Heart left ventricle (tissue), 16 donors: ENCODE measurements around the gene PASK. TPM values are rescaled to one million over a fixed set of nuclear protein-coding genes. Genes with fewer than 3 reads are reported as not detected.
A peak's percentile ranks its signal among the peaks of the same experiment; 100 is the strongest.

ENCODE experiments used
- ATAC-seq, 4 donors: fragments of 200-7000 bp; cut with Tn5 transposase; one replicate each; pipeline ENCODE4 v1.9.1; 2020 to 2022; ENCODE audit warnings: moderate library complexity in 4 of 4, mild to moderate bottlenecking in 3 of 4, moderate number of reproducible peaks in 1 of 4
- DNase-seq, 5 donors: peaks; one replicate each; pipeline ENCODE4 v3.0.0-alpha.2; 2020
- H3K27ac ChIP-seq, 12 donors: fragments of 200-600 bp; sonication (generic) in 4 of 12; one replicate each; pipeline versions ENCODE4 v1.5.0 to v1.8.0; 2016 to 2022; ENCODE audit warnings: mild to moderate bottlenecking in 2 of 12
- H3K27me3 ChIP-seq, 9 donors: fragments of 200-600 bp; sonication (generic) in 2 of 9; one replicate each; pipeline versions ENCODE4 v1.5.1 to v1.8.0; 2016 to 2022; ENCODE audit warnings: mild to moderate bottlenecking in 3 of 9
- H3K36me3 ChIP-seq, 9 donors: fragments of 200-600 bp; sonication (generic) in 2 of 9; one replicate each; pipeline versions ENCODE4 v1.5.0 to v1.8.0; 2018 to 2022; ENCODE audit warnings: mild to moderate bottlenecking in 2 of 9
- H3K4me1 ChIP-seq, 12 donors: fragments of 200-600 bp; sonication (generic) in 4 of 12; one replicate each; pipeline versions ENCODE4 v1.5.0 to v1.8.0; 2016 to 2022; ENCODE audit warnings: mild to moderate bottlenecking in 3 of 12
- H3K4me3 ChIP-seq, 12 donors: fragments of 200-600 bp; sonication (generic) in 4 of 12; one replicate each; pipeline versions ENCODE4 v1.5.0 to v1.8.0; 2017 to 2022; ENCODE audit warnings: mild to moderate bottlenecking in 9 of 12, moderate library complexity in 4 of 12
- H3K9me3 ChIP-seq, 12 donors: fragments of 200-600 bp; sonication (generic) in 4 of 12; one replicate each; pipeline versions ENCODE4 v1.5.0 to v1.8.0; 2016 to 2022; ENCODE audit warnings: mild to moderate bottlenecking in 1 of 12
- POLR2A ChIP-seq, 2 donors: fragments of 450-650 bp; IDR thresholded peaks; one replicate each; pipeline ENCODE4 v1.6.1; 2017; ENCODE audit warnings: antibody characterized with exemption in 2 of 2, mild to moderate bottlenecking in 2 of 2, moderate library complexity in 2 of 2
- WGBS, 4 donors: extraction: QIAGEN DNeasy Blood & Tissue Kit in 2 of 4; methylation state at CpG; one replicate each; pipeline versions ENCODE4 v1.1.5 to v1.1.7; 2013 to 2018; 5-methylcytosine and 5-hydroxymethylcytosine counted together
- intact Hi-C, 10 donors: fragments of 100-400 bp; cut with DNase I; formaldehyde crosslinking; loops; one replicate each; pipeline versions ENCODE4 v1.11.1 to v1.14.2; 2022
- polyA plus RNA-seq, 2 donors: library from polyadenylated mRNA; stranded (reverse); fragments of 200-250 nt; gene quantifications; one replicate each; pipeline ENCODE4 v1.2.3, GENCODE V29; 2013
- total RNA-seq, 9 donors: library from RNA; depleted of rRNA in 2 of 9; stranded (reverse); fragments of >200 nt in 2 of 9; fragmentation: NEBNext Ultra II Directional in 3 of 9; extraction: Animal tissue kit (Norgen Biotek cat#: 25700) in 3 of 9; gene quantifications; one replicate each; pipeline versions ENCODE4 v1.1.0 to v1.2.4, GENCODE V29; 2016 to 2023
- TF ChIP-seq, protein P1 (sequence below), 12 donors: fragments of 200-600 bp; sonication (generic) in 4 of 12; IDR thresholded peaks; one replicate each; pipeline versions ENCODE4 v1.5.0 to v1.8.0; 2018 to 2022; ENCODE audit warnings: antibody characterized with exemption in 12 of 12, mild to moderate bottlenecking in 5 of 12
- donor health status: ischemic (EF 13 %, LVEDD 7.1; RV severe dilation, severe dysfunction).
- donor health status: healthy with polysubstance abuse.
- donor health status: DM: no; HTN: yes; CAD: no.
- donor health status: DM: no; HTN: no; CAD: no.
- donor health status: ischemic (EF 25% LVEDD 6.9; RV normal size, moderate dysfunction).
- donor health status: ischemic (EF 25% LVEDD 5.7; RV mildly dilated, moderate dysfunction).
- donor health status: healthy.
- donor health status: DM: yes; HTN: yes; CAD: no.
- donor health status: ischemic (EF 35%, LVEDD 5.7; RV mildly dilated, moderate dysfunction).
- donor health status: nonischemic (EF 11% LVEDD 7.7; RV severe dilation, severe dysfunction).
- donor health status: DM: yes; HTN: yes; CAD: no.
- donor health status: PGD.
- donor health status: ischemic (EF 29% LVEDD 5.4; RV normal size, mild dysfunction).
- donor health status: nonischemic (EF 23%, LVEDD 6.1; RV moderate dilation, normal function).

The PASK gene
- total and polyA plus RNA-seq, 11 donors, result 0.60 to 6.3 (median 1.6) TPM

DNA sequence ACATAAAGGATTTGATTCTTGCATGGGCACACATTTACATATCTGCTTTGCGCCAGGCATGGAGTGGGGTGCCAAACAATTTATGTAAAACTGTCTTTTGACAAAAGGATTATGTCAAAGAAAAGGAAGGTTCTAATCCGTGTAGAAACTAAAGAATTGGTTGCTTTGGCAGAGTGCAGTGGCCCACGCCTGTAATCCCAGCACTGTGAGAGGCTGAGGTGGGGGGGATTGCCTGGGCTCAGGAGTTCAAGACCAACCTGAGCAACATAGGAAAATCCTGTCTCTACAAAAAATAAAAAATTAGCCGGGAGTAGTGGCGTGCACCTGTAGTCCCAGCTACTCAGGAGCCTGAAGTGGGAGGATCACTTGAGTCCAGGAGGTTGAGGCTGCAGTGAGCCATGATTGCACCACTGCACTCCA lies 46.1 kb downstream of the PASK start:
- intact Hi-C loops, result loop anchor here in 4 of 10 donors (2.0 to 10.0 kb wide), 5 partner anchors 46 to 406 kb away; partner anchors contain the start of genes PASK (in 2 of the 4) and STK25 (in 1 of the 4)
- Histone ChIP-seq H3K27ac (peak overlapping the region in 2 of 12 donors; percentile 87 to 92), H3K4me3 (peak overlapping the region in 10 of 12 donors; percentile 68 to 99 (median 88)), H3K36me3 (peaks cover 0 to 21% (median 15%) of the 10 kb centered on the region in 9 donors), H3K9me3 (no peaks in the 10 kb centered on the region), H3K27me3 (no peaks in the 10 kb centered on the region), H3K4me1 (peaks cover 5 to 26% (median 18%) of the 10 kb centered on the region in 12 donors)
- no peak for DNase-seq
- TF ChIP-seq, protein P1, sequence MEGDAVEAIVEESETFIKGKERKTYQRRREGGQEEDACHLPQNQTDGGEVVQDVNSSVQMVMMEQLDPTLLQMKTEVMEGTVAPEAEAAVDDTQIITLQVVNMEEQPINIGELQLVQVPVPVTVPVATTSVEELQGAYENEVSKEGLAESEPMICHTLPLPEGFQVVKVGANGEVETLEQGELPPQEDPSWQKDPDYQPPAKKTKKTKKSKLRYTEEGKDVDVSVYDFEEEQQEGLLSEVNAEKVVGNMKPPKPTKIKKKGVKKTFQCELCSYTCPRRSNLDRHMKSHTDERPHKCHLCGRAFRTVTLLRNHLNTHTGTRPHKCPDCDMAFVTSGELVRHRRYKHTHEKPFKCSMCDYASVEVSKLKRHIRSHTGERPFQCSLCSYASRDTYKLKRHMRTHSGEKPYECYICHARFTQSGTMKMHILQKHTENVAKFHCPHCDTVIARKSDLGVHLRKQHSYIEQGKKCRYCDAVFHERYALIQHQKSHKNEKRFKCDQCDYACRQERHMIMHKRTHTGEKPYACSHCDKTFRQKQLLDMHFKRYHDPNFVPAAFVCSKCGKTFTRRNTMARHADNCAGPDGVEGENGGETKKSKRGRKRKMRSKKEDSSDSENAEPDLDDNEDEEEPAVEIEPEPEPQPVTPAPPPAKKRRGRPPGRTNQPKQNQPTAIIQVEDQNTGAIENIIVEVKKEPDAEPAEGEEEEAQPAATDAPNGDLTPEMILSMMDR (IDR thresholded peaks at IDR 0.05), result no peak
- TF ChIP-seq POLR2A (IDR thresholded peaks at IDR 0.05), result no peak
- 62 to 66% (median 64%) methylated on average over 5 of the region's 5 CpGs for WGBS, 4 donors
- no peak for ATAC-seq

DNA sequence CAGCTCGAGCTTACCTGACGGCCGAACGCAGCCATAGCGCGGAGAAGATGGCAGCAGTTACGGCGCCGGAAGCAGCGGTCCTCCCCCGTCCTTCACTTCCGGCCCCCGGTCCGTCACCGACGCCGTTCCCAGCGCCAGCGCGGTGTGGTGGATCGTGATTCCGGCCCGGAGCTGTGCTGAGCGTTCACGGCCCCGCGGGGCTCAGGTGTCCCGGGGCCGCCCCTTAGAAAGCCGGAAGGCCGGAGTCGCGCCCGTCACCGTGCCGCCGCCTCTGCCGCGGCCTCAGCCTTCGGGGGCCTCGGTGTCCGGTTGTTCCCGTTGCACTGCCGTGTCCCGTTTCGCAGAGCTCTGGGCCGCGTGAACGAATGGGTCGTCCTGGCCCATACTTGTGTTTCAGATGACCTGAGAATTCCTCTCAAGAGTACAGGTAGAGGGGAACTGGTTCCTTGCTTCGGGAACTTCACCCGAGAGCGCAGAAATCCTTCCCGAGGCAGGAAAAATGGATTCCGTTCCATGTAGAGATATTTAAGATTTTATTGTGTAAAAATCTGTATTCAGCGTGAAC lies 47.0 kb downstream of the PASK start, which contains the start of gene MTERF4:
MTERF4 (minus strand) TSS at position 49 of the 565 bp plus-strand sequence; CDS start at position 35, 14 bp downstream.
- Histone ChIP-seq H3K36me3 (peaks cover 0 to 30% (median 24%) of the 10 kb centered on the region in 9 donors), H3K4me3 (peak within 1 kb of the TSS; percentile 59 to 99 (median 86)), H3K9me3 (no peaks in the 10 kb centered on the region), H3K4me1 (peaks cover 5 to 26% (median 18%) of the 10 kb centered on the region in 12 donors), H3K27ac (peak within 1 kb of the TSS; percentile 68 to 92 (median 85)), H3K27me3 (no peaks in the 10 kb centered on the region)
- ATAC-seq (peak; percentile 97 to 100 (median 99)), DNase-seq (peak; percentile 87 to 94 (median 90))
- 0 to 1% (median 0%) methylated on average over 50 to 56 of the region's 56 CpGs for WGBS, 4 donors
- TF ChIP-seq, protein P1 (IDR thresholded peaks at IDR 0.05), result peak in 1 of 12 donors; percentile 5
- no peak for TF ChIP-seq POLR2A (IDR thresholded peaks at IDR 0.05)
- intact Hi-C loops, result loop anchor here in 4 of 10 donors (2.0 to 10.0 kb wide), 5 partner anchors 46 to 406 kb away; partner anchors contain the start of genes PASK (in 2 of the 4) and STK25 (in 1 of the 4)

DNA sequence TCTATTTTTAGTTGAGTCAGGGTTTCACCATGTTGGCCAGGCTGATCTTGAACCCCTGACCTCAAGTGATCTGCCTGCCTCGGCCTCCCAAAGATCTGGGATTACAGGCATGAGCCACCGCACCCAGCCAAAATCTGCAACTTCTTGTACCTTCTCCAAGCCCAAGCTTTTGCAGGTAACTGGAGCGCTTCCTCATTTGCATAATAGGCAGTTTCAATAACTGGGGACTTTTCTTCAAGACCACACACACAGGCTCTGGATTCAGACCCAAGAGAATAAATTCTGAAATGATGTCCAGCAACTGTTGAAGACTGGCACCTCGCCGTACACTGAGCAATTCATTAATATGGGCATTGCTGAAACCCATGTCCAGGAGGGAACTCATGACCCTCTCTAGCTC lies 50.0 kb downstream of the PASK start:
- intact Hi-C loops, result no loop called here
- Histone ChIP-seq H3K27ac (no peak overlapping the region), H3K27me3 (no peaks in the 10 kb centered on the region), H3K4me1 (peaks cover 5 to 34% (median 19%) of the 10 kb centered on the region in 12 donors), H3K36me3 (peaks cover 0 to 60% (median 54%) of the 10 kb centered on the region in 9 donors), H3K4me3 (no peak overlapping the region), H3K9me3 (no peaks in the 10 kb centered on the region)
- DNase-seq (no peak), ATAC-seq (no peak)
- WGBS, 4 donors, result 93 to 100% (median 97%) methylated on average over 5 of the region's 5 CpGs
- no peak for TF ChIP-seq POLR2A (IDR thresholded peaks at IDR 0.05)

DNA sequence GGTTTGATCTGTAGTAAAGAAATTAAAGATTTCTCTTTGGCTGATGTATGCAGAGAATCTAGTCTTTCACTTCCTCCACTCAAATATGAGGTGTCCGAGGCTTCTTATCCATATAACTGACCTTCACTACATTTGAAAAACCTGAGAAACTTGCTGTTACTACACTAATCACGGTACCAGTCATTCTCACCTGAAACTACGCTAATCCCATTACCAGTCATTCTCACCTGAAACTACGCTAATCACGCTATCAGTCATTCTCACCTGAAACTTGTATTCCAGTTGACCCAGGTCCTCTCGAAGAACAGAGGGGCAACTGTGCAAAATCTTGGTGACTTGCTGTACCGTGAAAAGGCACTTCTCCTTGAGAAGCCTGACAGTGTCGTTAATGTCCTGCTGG lies 52.3 kb downstream of the PASK start:
- Histone ChIP-seq H3K9me3 (no peaks in the 10 kb centered on the region), H3K4me1 (peaks cover 4 to 24% (median 11%) of the 10 kb centered on the region in 12 donors), H3K4me3 (no peak overlapping the region), H3K27me3 (no peaks in the 10 kb centered on the region), H3K27ac (no peak overlapping the region), H3K36me3 (peaks cover 0 to 83% (median 77%) of the 10 kb centered on the region in 9 donors)
- TF ChIP-seq, protein P1 (IDR thresholded peaks at IDR 0.05), result no peak
- TF ChIP-seq POLR2A (IDR thresholded peaks at IDR 0.05), result no peak
- 88 to 94% (median 90%) methylated on average over 8 of the region's 8 CpGs for WGBS, 4 donors
- ATAC-seq (no peak), DNase-seq (no peak)
- intact Hi-C loops, result no loop called here
